Caco-2 (cell line): Measurements from ENCODE around the gene DIAPH2. TPM values are rescaled to one million over a fixed set of nuclear protein-coding genes. Genes with fewer than 3 reads are reported as not detected.
A peak's percentile ranks its signal among the peaks of the same experiment; 100 is the strongest.
"Not testable (repeated sequence)": the region's sequence is repeated elsewhere in the genome, so short reads cannot be mapped to it uniquely, and the experiment has no call there.

ENCODE experiments used
- BruUV-seq: library from RNA; stranded (reverse); fragments of 400-500 nt; replicated peaks from 2 replicates; lab custom pipeline; 2021; lab: Mats Ljungman, UMichigan
- CTCF ChIA-PET: fragments of 300-600 bp; sonication (Branson Sonifier 250); formaldehyde crosslinking; loops from one replicate; lab custom pipeline; 2022; ENCODE audit warnings: antibody characterized with exemption; lab: Charles Lee
- POLR2A ChIA-PET: fragments of 300-600 bp; sonication (Branson Sonifier 250); formaldehyde crosslinking; loops from one replicate; lab custom pipeline; 2022; ENCODE audit warnings: antibody characterized with exemption; lab: Charles Lee
- DNase-seq, 2 experiments: peaks; one replicate each; pipeline versions ENCODE4 v3.0.0 to v3.0.0-alpha.2; 2020 to 2022
- H3K27me3 ChIP-seq: replicated peaks from 2 replicates; pipeline ENCODE4 v1.6.0; 2011; ENCODE audit warnings: low read length; ENCODE audit not compliant: control insufficient read depth, insufficient read depth
- H3K36me3 ChIP-seq: 2 replicates; pipeline ENCODE4 v1.5.1; 2011; ENCODE audit warnings: low read length; ENCODE audit not compliant: control insufficient read depth, insufficient read depth
- H3K4me1 ChIP-seq: fragments of 250-450 bp; sonication (Bioruptor Pico); 2 replicates; pipeline ENCODE4 v1.5.1; 2020; ENCODE audit warnings: mild to moderate bottlenecking
- H3K4me3 ChIP-seq: 2 replicates; pipeline ENCODE4 v1.5.1; 2011; ENCODE audit warnings: low read depth, mild to moderate bottlenecking, control low read depth, low read length
- H3K9me3 ChIP-seq: fragments of 250-450 bp; sonication (Bioruptor Pico); 2 replicates; pipeline ENCODE4 v1.5.1; 2020; ENCODE audit warnings: mild to moderate bottlenecking, moderate library complexity
- H3K27ac Mint-ChIP-seq: one replicate; pipeline ENCODE4 v1.8.0; 2022; ENCODE audit warnings: mixed read lengths; ENCODE audit not compliant: unreplicated experiment
- H3K27me3 Mint-ChIP-seq: one replicate; pipeline ENCODE4 v1.8.0; 2022; ENCODE audit warnings: mixed read lengths; ENCODE audit not compliant: insufficient read depth, unreplicated experiment
- H3K36me3 Mint-ChIP-seq: one replicate; pipeline ENCODE4 v1.8.0; 2022; ENCODE audit warnings: mild to moderate bottlenecking, mixed read lengths; ENCODE audit not compliant: insufficient read depth, unreplicated experiment
- H3K4me1 Mint-ChIP-seq: one replicate; pipeline ENCODE4 v1.8.0; 2022; ENCODE audit warnings: low read depth, mixed read lengths; ENCODE audit not compliant: unreplicated experiment
- H3K4me3 Mint-ChIP-seq: one replicate; pipeline ENCODE4 v1.8.0; 2022; ENCODE audit warnings: mild to moderate bottlenecking, moderate library complexity, mixed read lengths; ENCODE audit not compliant: unreplicated experiment
- H3K9me3 Mint-ChIP-seq: one replicate; pipeline ENCODE4 v1.8.0; 2022; ENCODE audit warnings: mixed read lengths; ENCODE audit not compliant: unreplicated experiment
- intact Hi-C: fragments of 100-400 bp; cut with micrococcal nuclease; formaldehyde crosslinking; loops from one replicate; pipeline ENCODE4 v1.10.0; 2022; ENCODE audit not compliant: unreplicated experiment
- total RNA-seq: library from RNA; stranded (reverse); gene quantifications from 2 replicates; pipeline ENCODE4 v1.2.3, GENCODE V29; 2022
- TF ChIP-seq, protein P1 (sequence below), 2 experiments: fragments of 200-600 bp in 1 of 2; IDR thresholded peaks; 1 replicate in 1 of 2; 2 replicates in 1 of 2; pipeline versions ENCODE4 v1.5.1 to v1.8.0; 2011 to 2022; ENCODE audit warnings: antibody characterized with exemption in 1 of 2, control low read depth in 1 of 2, inconsistent platforms in 1 of 2, low read depth in 1 of 2, low read length in 1 of 2, mild to moderate bottlenecking in 1 of 2, moderate library complexity in 1 of 2; ENCODE audit not compliant: insufficient read depth in 1 of 2, severe bottlenecking in 1 of 2, unreplicated experiment in 1 of 2

DIAPH2 gene
- total RNA-seq, 1 experiment from 2014 or later, result 16.1 TPM

DNA sequence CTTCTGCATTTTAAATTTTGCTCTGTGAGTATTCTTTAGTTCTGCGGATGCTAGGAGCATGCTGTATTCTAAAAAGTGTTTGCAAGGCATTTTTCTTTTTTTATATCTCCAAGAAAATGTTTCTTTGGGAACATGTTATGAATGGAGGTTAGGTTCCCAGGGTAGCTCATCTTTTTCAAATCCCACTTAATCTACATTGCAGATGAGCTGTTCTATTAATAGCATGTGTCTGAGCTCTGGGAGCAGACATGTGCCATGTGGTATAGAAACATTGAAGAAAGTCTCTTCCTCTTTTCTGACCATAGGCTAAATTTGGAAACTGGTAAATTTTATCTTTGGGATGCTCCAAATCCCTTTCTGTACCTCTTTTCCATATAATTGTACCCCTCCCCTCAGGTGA is 23.2 kb downstream of the DIAPH2 start:
- peaks cover 1% of the 10 kb centered on the region for H3K4me1 Mint-ChIP-seq
- no peaks in the 10 kb centered on the region for H3K27me3 ChIP-seq
- no peaks in the 10 kb centered on the region for H3K36me3 Mint-ChIP-seq
- BruUV-seq, result no TSS peak
- ChIA-PET CTCF (no interaction called here), POLR2A (no interaction called here)
- H3K9me3 ChIP-seq, result no peaks in the 10 kb centered on the region
- no peaks in the 10 kb centered on the region for H3K9me3 Mint-ChIP-seq
- no peak overlapping the region for H3K4me3 Mint-ChIP-seq
- H3K27me3 Mint-ChIP-seq, result no peaks in the 10 kb centered on the region
- H3K27ac Mint-ChIP-seq, result no peak overlapping the region
- DNase-seq, result no peak
- 0 out of 2 replicates have a peak, but pooled peaks cover 2% of the 10 kb centered on the region for H3K4me1 ChIP-seq
- TF ChIP-seq, protein P1, sequence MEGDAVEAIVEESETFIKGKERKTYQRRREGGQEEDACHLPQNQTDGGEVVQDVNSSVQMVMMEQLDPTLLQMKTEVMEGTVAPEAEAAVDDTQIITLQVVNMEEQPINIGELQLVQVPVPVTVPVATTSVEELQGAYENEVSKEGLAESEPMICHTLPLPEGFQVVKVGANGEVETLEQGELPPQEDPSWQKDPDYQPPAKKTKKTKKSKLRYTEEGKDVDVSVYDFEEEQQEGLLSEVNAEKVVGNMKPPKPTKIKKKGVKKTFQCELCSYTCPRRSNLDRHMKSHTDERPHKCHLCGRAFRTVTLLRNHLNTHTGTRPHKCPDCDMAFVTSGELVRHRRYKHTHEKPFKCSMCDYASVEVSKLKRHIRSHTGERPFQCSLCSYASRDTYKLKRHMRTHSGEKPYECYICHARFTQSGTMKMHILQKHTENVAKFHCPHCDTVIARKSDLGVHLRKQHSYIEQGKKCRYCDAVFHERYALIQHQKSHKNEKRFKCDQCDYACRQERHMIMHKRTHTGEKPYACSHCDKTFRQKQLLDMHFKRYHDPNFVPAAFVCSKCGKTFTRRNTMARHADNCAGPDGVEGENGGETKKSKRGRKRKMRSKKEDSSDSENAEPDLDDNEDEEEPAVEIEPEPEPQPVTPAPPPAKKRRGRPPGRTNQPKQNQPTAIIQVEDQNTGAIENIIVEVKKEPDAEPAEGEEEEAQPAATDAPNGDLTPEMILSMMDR (IDR thresholded peaks at IDR 0.05; ENCODE audit: insufficient read depth in 1 of 2, low read depth in 1 of 2, low read length in 1 of 2, severe bottlenecking in 1 of 2, unreplicated experiment in 1 of 2), result no peak
- no peak overlapping the region for H3K4me3 ChIP-seq
- intact Hi-C loops, result no loop called here
- H3K36me3 ChIP-seq, result no peaks in the 10 kb centered on the region

DNA sequence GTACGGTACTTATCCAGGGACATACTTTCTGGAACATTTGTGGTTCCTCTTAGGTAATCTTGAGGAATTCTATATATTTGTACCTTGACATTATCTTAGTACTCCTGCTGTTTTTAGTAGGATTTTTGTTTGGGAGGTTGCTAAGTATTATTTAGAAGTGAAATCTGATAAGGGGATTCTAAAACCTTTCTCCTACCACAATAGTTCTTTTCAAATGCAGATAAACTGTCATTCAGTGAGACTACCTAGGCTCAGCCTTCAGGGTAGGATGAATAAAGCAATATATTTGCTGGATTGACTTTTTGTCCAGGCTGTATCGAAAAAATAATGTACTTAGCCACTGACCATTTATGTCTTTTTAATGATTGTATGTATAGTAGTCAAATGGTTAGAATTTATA is 25.4 kb downstream of the DIAPH2 start:
- BruUV-seq, result no TSS peak
- intact Hi-C loops, result no loop called here
- no peak for DNase-seq
- Mint-ChIP-seq H3K4me3 (no peak overlapping the region), H3K9me3 (no peaks in the 10 kb centered on the region), H3K36me3 (no peaks in the 10 kb centered on the region), H3K27me3 (no peaks in the 10 kb centered on the region), H3K27ac (no peak overlapping the region), H3K4me1 (peaks cover 11% of the 10 kb centered on the region)
- Histone ChIP-seq H3K4me3 (no peak overlapping the region), H3K36me3 (no peaks in the 10 kb centered on the region), H3K27me3 (no peaks in the 10 kb centered on the region), H3K4me1 (peaks cover 10% of the 10 kb centered on the region; the same call in 1 of the 2 replicates), H3K9me3 (no peaks in the 10 kb centered on the region)
- ChIA-PET CTCF (no interaction called here), POLR2A (no interaction called here)
- TF ChIP-seq, protein P1 (IDR thresholded peaks at IDR 0.05; ENCODE audit: insufficient read depth in 1 of 2, low read depth in 1 of 2, low read length in 1 of 2, severe bottlenecking in 1 of 2, unreplicated experiment in 1 of 2), result no peak

DNA sequence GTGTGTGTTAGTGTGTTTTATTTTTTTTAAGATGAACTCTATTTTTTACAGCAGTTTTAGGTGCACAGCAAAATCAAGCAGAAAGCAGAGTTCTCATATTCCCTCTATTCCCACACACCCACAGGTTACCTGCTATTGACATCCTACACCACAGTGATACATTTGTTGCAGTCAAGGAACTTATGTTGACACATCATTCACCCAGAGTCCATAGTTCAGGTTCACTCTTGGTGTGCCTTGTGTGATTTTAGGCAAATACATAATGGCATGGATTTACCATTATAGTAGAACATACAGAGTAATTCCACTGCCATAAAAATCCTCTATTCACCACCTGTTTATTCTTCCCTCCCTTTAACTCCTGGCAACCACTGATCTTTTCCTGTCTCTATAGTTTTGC is 28.7 kb downstream of the DIAPH2 start:
- Mint-ChIP-seq H3K27ac (no peak overlapping the region), H3K36me3 (no peaks in the 10 kb centered on the region), H3K4me3 (peak overlapping the region; percentile 48), H3K9me3 (no peaks in the 10 kb centered on the region), H3K27me3 (no peaks in the 10 kb centered on the region), H3K4me1 (peaks cover 11% of the 10 kb centered on the region)
- DNase-seq, result peak; percentile 32 to 36
- Histone ChIP-seq H3K27me3 (no peaks in the 10 kb centered on the region), H3K4me1 (peaks cover 10% of the 10 kb centered on the region; the same call in 1 of the 2 replicates), H3K36me3 (no peaks in the 10 kb centered on the region), H3K9me3 (no peaks in the 10 kb centered on the region), H3K4me3 (no peak overlapping the region)
- intact Hi-C loops, result loop anchor here (2.0 kb wide), 1 partner anchor 27 kb away; no protein-coding TSS in a partner anchor
- BruUV-seq, result no TSS peak
- CTCF ChIA-PET, result no interaction called here
- TF ChIP-seq, protein P1 (IDR thresholded peaks at IDR 0.05; ENCODE audit: insufficient read depth in 1 of 2, low read depth in 1 of 2, low read length in 1 of 2, severe bottlenecking in 1 of 2, unreplicated experiment in 1 of 2), result no peak
- POLR2A ChIA-PET, result no interaction called here

DNA sequence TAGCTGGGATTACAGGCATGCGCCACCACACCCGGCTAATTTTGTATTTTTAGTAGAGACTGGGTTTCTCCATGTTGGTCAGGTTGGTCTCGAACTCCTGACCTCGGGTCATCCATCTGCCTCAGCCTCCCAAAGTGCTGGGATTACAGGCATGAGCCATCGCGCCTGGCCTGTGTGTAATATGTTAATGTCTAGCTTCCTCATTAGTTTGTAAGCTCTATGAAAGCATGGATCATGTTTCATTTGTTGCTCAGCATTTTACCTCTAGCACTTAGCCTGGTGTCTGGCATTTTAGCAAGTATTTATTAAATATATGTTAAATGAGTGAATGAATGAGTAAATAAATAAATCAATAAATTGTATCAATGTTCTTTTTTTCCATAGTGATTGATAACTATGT is 29.8 kb downstream of the DIAPH2 start:
- POLR2A ChIA-PET, result not testable (repeated sequence)

More for the DNA sequence above, 29.8 kb downstream of the DIAPH2 start:
- H3K4me3 Mint-ChIP-seq, H3K27ac Mint-ChIP-seq, H3K4me3 ChIP-seq, H3K9me3 ChIP-seq, intact Hi-C loops, H3K36me3 ChIP-seq, H3K9me3 Mint-ChIP-seq, H3K36me3 Mint-ChIP-seq, H3K27me3 Mint-ChIP-seq, H3K27me3 ChIP-seq, BruUV-seq, DNase-seq: not testable (repeated sequence)
- H3K4me1 Mint-ChIP-seq, result peaks cover 11% of the 10 kb centered on the region
- peaks cover 10% of the 10 kb centered on the region; the same call in 1 of the 2 replicates for H3K4me1 ChIP-seq
- CTCF ChIA-PET, result interaction anchor here (0.7 kb wide), 1 partner anchor 32 kb away, joined by 4 read pairs; no protein-coding TSS in a partner anchor
